Dermis blood vessel endothelial cell (primary cell): ENCODE measurements around the gene TXLNB. TPM values are rescaled to one million over a fixed set of nuclear protein-coding genes. Genes with fewer than 3 reads are reported as not detected.
"Not testable (repeated sequence)": the region's sequence is repeated elsewhere in the genome, so short reads cannot be mapped to it uniquely, and the experiment has no call there.

Experiments
- DNase-seq: peaks from one replicate; pipeline ENCODE4 v3.0.0; 2010
- total RNA-seq: library from RNA; depleted of rRNA; stranded (reverse); fragments of >200 nt; gene quantifications from 2 replicates; pipeline ENCODE4 v1.2.3, GENCODE V29; 2014

The TXLNB gene
- total RNA-seq, 1 donor from 2014 or later: 0.68 TPM

GRCh38 chr6:139231206-139231605 is 60.6 kb downstream of the TXLNB start:
- DNase-seq: no peak

GRCh38 chr6:139230391-139230840 is 61.4 kb downstream of the TXLNB start:
- DNase-seq: peak; percentile 34

- not testable (repeated sequence) for DNase-seq
Observed at GRCh38 chr6:139228387-139228786, 63.4 kb downstream of the TXLNB start.

GRCh38 chr6:139219746-139220145 is 72.1 kb downstream of the TXLNB start:
- no peak for DNase-seq

GRCh38 chr6:139219271-139219729 is 72.5 kb downstream of the TXLNB start:
- peak; percentile 93 for DNase-seq

GRCh38 chr6:139212460-139212859 is 79.3 kb downstream of the TXLNB start:
- DNase-seq: not testable (repeated sequence)

GRCh38 chr6:139210766-139211165 is 81.0 kb downstream of the TXLNB start:
- DNase-seq: not testable (repeated sequence)

- no peak for DNase-seq
Observed at GRCh38 chr6:139205843-139206242, 86.0 kb downstream of the TXLNB start.

GRCh38 chr6:139204978-139205377 is 86.8 kb downstream of the TXLNB start:
- DNase-seq: no peak

GRCh38 chr6:139201378-139201777 is 90.4 kb downstream of the TXLNB start:
- no peak for DNase-seq

- DNase-seq: no peak
Observed at GRCh38 chr6:139198529-139199288, 93.1 kb downstream of the TXLNB start.

GRCh38 chr6:139194740-139195139 is 97.1 kb downstream of the TXLNB start:
- no peak for DNase-seq

Other genes starting within 250 kb of the TXLNB start
- 37.8 and 44.6 TPM in 2 replicates for gene HECA, start 156.9 kb downstream of the TXLNB start, total RNA-seq
- 28.8 and 50.0 TPM in 2 replicates for gene CITED2, start 82.7 kb upstream of the TXLNB start, total RNA-seq